Astrocyte of the cerebellum (primary cell): ENCODE data around the gene SNX15.
A peak's percentile ranks its signal among the peaks of the same experiment; 100 is the strongest.

ENCODE experiments used
- DNase-seq: peaks from one replicate; pipeline ENCODE4 v3.0.0-alpha.2; 2011; ENCODE audit warnings: low read depth
- H3K4me3 ChIP-seq: 2 replicates; pipeline ENCODE4 v1.5.1; 2011; ENCODE audit warnings: mild to moderate bottlenecking, low read depth, low read length, moderate library complexity
- in situ Hi-C: cut with HindIII; loops from 2 replicates; pipeline ENCODE4 v1.10.0; 2017; ENCODE audit warnings: low sequenced_read_pairs
- TF ChIP-seq, protein P1 (sequence below): IDR thresholded peaks from 2 replicates; pipeline ENCODE4 v1.5.1; 2012; ENCODE audit warnings: low read length, low read depth, moderate library complexity, mild to moderate bottlenecking; ENCODE audit errors: missing control alignments

Gene SNX15

DNA sequence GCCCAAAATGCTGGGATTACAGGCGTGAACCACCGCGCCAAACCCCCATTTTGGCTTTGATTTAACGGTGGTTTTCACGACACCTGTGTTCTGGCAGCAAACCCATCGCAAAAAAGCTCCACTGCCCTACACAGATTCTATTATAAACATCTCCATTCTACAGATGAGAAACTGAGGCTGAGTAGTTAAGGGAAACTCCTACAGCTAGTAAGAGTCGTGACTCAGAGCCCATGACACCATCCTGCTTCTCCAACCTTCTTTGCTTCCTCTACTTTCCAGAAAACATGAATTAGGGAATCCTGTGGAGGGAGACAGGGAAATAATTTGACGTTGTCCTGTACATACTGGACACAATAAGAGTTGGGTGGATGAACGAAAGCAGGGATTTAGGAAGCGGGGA lies 429 bp upstream of the SNX15 start:
- DNase-seq = no peak
- H3K4me3 ChIP-seq = peak overlapping the region; percentile 55
- TF ChIP-seq, protein P1, sequence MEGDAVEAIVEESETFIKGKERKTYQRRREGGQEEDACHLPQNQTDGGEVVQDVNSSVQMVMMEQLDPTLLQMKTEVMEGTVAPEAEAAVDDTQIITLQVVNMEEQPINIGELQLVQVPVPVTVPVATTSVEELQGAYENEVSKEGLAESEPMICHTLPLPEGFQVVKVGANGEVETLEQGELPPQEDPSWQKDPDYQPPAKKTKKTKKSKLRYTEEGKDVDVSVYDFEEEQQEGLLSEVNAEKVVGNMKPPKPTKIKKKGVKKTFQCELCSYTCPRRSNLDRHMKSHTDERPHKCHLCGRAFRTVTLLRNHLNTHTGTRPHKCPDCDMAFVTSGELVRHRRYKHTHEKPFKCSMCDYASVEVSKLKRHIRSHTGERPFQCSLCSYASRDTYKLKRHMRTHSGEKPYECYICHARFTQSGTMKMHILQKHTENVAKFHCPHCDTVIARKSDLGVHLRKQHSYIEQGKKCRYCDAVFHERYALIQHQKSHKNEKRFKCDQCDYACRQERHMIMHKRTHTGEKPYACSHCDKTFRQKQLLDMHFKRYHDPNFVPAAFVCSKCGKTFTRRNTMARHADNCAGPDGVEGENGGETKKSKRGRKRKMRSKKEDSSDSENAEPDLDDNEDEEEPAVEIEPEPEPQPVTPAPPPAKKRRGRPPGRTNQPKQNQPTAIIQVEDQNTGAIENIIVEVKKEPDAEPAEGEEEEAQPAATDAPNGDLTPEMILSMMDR = no peak
- in situ Hi-C loops = no loop called here

DNA sequence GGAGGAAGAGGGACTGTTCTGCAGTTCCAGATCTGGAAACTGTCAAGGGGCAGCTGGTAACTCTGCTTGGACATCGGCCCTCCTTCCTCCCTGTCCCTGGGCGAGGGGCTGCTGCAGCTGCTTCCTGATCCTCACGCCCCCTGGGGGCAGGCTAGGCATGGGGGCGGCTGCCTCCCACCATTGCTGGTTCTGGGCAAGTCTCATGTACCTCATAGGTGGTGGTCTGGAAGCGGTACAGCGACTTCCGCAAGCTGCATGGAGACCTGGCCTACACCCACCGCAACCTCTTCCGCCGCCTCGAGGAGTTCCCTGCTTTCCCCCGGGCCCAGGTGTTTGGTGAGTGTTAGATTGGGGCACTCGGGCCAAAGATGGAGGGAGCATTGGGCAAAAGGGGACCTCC lies 5.0 kb downstream of the SNX15 start:
- no peak for DNase-seq
- in situ Hi-C loops = no loop called here
- TF ChIP-seq, protein P1 = no peak
- no peak overlapping the region for H3K4me3 ChIP-seq

DNA sequence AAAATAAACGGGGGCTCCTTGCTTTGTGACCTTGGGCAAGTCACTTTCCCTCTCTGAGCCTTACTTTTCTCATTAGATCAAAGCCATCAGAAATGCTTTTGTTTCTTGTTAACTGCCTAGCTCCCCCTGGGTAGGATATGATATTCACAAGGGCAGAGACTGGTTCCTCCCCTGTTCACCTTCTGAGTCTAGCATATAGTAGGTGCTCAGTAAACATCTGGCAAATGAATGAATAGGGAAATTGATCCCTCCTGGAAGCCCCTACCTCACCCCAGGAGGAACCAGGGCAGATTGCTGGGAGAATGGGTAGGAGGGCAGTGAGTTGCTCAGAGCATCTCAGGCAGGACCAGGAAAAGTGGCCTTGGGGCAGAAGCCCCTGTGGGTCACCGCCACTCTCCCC lies 7.2 kb downstream of the SNX15 start:
- no peak overlapping the region for H3K4me3 ChIP-seq
- in situ Hi-C loops = no loop called here
- no peak for DNase-seq
- TF ChIP-seq, protein P1 = no peak

DNA sequence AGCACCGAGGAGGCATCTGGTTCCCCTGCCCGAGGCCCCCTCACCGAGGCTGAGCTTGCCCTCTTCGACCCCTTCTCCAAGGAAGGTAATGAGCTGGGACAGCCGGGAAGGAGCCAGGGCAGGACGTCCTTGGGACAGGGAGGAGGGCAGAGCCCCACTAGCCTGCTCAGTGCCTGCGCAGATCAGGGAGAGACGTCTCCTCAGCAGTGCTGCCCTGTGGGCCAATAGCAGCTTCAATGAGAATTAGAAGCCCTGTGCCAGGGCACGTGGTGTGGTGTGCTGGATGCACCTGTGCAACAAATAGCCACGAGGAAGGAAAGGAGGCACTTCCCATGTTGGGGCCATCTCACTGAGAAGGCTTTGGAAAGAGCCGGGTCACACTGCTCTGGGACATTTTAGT lies 8.3 kb downstream of the SNX15 start:
- in situ Hi-C loops = no loop called here
- TF ChIP-seq, protein P1 = no peak
- no peak overlapping the region for H3K4me3 ChIP-seq
- DNase-seq = no peak

DNA sequence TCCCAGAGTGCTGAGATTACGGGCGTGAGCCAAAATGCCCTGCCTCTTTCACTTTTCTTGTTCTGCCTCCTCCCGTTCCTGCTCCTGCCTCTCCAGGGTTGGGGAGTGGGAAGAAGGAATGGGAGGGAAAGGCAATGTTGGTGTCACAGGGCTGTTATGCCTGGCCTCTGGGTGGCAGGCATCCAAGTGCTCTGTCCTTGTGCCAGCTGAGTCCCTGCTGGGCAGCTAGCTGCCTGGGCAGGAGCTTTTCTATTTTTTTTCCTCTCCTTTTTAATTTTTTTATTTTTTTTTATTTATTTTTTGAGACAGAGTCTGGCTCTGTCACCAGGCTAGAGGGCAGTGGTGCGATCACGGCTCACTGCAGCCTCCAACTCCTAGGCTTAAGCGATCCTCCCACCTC lies 9.7 kb downstream of the SNX15 start:
- in situ Hi-C loops = no loop called here
- no peak overlapping the region for H3K4me3 ChIP-seq
- no peak for DNase-seq
- TF ChIP-seq, protein P1 = no peak

DNA sequence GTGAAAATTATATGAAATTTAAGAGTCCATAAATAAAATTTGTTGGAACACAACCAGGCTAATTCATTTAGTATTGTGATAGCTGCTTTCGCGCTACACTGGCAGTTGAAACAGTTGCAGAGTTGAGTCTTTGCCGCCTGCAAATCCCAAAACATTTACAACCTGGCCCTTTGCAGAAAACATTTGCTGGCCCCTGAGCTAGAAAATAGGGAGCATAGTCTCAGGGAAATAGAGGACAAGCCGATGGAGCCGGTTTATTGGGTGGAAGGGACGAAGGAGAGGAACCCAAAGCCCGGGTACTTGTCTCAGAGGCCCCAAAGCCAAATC lies 13.2 kb downstream of the SNX15 start:
- DNase-seq = no peak
- TF ChIP-seq, protein P1 = no peak
- in situ Hi-C loops = no loop called here
- peak overlapping the region; percentile 64 for H3K4me3 ChIP-seq
